Parathyroid adenoma (tissue), 2 donors: ENCODE measurements around the gene PTBP1.
"Not testable (repeated sequence)": the region's sequence is repeated elsewhere in the genome, so short reads cannot be mapped to it uniquely, and the experiment has no call there.

Experiments used
- H2AFZ ChIP-seq: fragments of 300-600 bp; sonication (generic); one replicate; pipeline ENCODE4 v1.7.0; 2017; ENCODE audit warnings: antibody characterized with exemption, mild to moderate bottlenecking
- H3K27ac ChIP-seq: fragments of 300-600 bp; sonication (generic); one replicate; pipeline ENCODE4 v1.7.0; 2017
- H3K27me3 ChIP-seq: fragments of 300-600 bp; sonication (generic); one replicate; pipeline ENCODE4 v1.7.0; 2017; ENCODE audit warnings: low read length; ENCODE audit not compliant: control insufficient read depth, insufficient read depth
- H3K36me3 ChIP-seq: fragments of 300-600 bp; sonication (generic); one replicate; pipeline ENCODE4 v1.7.0; 2017; ENCODE audit warnings: low read length; ENCODE audit not compliant: control insufficient read depth, insufficient read depth
- H3K4me1 ChIP-seq: fragments of 300-600 bp; sonication (generic); one replicate; pipeline ENCODE4 v1.7.0; 2017; ENCODE audit warnings: control low read depth
- H3K4me2 ChIP-seq: fragments of 300-600 bp; sonication (generic); one replicate; pipeline ENCODE4 v1.7.0; 2017; ENCODE audit warnings: low read length
- H3K4me3 ChIP-seq: fragments of 300-600 bp; sonication (generic); one replicate; pipeline ENCODE4 v1.7.0; 2017; ENCODE audit warnings: low read depth, low read length
- H3K79me2 ChIP-seq: fragments of 300-600 bp; sonication (generic); one replicate; pipeline ENCODE4 v1.7.0; 2017; ENCODE audit warnings: control low read depth
- H3K9ac ChIP-seq: fragments of 300-600 bp; sonication (generic); one replicate; pipeline ENCODE4 v1.7.0; 2017; ENCODE audit warnings: mild to moderate bottlenecking
- H3K9me3 ChIP-seq: fragments of 300-600 bp; sonication (generic); one replicate; pipeline ENCODE4 v1.7.0; 2017; ENCODE audit warnings: low read length; ENCODE audit not compliant: control insufficient read depth
- TF ChIP-seq, protein P1 (sequence below): fragments of 300-600 bp; sonication (generic); IDR thresholded peaks from one replicate; pipeline ENCODE4 v1.7.0; 2017; ENCODE audit warnings: antibody characterized with exemption, mild to moderate bottlenecking
- donor health status: primary hyperparathyroidism.

Gene PTBP1

DNA sequence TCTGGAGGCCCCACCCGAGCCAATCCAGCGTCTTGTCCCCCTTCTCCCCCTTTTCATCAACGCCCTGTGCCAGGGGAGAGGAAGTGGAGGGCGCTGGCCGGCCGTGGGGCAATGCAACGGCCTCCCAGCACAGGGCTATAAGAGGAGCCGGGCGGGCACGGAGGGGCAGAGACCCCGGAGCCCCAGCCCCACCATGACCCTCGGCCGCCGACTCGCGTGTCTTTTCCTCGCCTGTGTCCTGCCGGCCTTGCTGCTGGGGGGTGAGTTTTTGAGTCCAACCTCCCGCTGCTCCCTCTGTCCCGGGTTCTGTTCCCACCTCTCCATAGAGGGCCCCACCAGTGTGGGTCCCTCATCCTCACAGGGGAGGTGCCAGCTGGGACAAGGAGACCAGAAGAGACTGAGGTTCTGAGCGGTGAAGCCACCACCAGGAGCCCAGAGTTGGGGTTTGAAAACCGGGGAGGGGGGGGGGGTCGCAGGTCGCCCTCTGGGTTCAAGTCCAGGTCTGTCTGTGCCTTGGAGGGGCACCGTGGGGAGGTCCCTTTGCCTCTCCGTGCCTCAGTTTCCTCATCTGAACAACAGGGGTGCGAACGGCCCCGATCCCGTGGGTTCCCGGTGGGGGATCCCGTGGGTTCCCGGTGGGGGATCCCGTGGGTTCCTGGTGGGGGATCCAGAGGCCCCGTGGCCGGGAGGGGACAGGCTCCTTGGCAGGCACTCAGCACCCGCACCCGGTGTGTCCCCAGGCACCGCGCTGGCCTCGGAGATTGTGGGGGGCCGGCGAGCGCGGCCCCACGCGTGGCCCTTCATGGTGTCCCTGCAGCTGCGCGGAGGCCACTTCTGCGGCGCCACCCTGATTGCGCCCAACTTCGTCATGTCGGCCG, 55.1 kb downstream of the PTBP1 start, which contains the start of gene ELANE:
TSS of gene ELANE (plus strand) at position 168 of the 878 bp plus-strand sequence. CDS start at position 194, 26 bp downstream.
- TF ChIP-seq, protein P1, sequence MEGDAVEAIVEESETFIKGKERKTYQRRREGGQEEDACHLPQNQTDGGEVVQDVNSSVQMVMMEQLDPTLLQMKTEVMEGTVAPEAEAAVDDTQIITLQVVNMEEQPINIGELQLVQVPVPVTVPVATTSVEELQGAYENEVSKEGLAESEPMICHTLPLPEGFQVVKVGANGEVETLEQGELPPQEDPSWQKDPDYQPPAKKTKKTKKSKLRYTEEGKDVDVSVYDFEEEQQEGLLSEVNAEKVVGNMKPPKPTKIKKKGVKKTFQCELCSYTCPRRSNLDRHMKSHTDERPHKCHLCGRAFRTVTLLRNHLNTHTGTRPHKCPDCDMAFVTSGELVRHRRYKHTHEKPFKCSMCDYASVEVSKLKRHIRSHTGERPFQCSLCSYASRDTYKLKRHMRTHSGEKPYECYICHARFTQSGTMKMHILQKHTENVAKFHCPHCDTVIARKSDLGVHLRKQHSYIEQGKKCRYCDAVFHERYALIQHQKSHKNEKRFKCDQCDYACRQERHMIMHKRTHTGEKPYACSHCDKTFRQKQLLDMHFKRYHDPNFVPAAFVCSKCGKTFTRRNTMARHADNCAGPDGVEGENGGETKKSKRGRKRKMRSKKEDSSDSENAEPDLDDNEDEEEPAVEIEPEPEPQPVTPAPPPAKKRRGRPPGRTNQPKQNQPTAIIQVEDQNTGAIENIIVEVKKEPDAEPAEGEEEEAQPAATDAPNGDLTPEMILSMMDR, result no peak
- Histone ChIP-seq H3K27ac (peak within 1 kb of the TSS; percentile 30), H3K4me2 (no peak within 1 kb of the TSS), H3K4me1 (peaks cover 4% of the 10 kb centered on the region), H2AFZ (no peak within 1 kb of the TSS), H3K9ac (no peak within 1 kb of the TSS), H3K9me3 (no peaks in the 10 kb centered on the region), H3K79me2 (no peaks in the 10 kb centered on the region), H3K36me3 (no peaks in the 10 kb centered on the region), H3K4me3 (no peak within 1 kb of the TSS), H3K27me3 (no peaks in the 10 kb centered on the region)

DNA sequence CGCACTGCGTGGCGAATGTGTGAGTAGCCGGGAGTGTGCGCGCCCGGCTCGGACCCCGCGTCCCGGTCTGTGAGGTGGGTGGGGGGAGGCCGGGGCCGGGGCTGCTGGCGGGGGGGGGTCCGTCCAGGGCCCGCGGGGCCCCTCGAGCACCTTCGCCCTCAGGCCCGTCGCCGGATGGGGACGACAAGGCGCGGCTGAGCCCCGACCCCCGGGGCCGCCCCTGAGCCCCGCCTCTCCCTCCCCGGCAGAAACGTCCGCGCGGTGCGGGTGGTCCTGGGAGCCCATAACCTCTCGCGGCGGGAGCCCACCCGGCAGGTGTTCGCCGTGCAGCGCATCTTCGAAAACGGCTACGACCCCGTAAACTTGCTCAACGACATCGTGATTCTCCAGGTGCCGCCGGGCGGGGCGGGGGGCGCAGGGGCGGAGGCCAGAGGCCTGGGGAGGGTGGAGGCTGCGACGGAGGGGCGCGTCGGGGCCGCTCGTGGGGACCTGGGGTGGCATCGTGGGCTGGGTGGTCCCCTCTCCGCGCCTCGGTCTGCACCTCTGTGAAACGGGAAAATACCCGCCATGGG, 55.8 kb downstream of the PTBP1 start:
- Histone ChIP-seq H2AFZ (no peak overlapping the region), H3K79me2 (no peaks in the 10 kb centered on the region), H3K4me3 (no peak overlapping the region), H3K9me3 (no peaks in the 10 kb centered on the region), H3K9ac (no peak overlapping the region), H3K36me3 (no peaks in the 10 kb centered on the region), H3K27ac (no peak overlapping the region), H3K4me1 (peaks cover 4% of the 10 kb centered on the region), H3K4me2 (no peak overlapping the region), H3K27me3 (no peaks in the 10 kb centered on the region)
- TF ChIP-seq, protein P1, result no peak

DNA sequence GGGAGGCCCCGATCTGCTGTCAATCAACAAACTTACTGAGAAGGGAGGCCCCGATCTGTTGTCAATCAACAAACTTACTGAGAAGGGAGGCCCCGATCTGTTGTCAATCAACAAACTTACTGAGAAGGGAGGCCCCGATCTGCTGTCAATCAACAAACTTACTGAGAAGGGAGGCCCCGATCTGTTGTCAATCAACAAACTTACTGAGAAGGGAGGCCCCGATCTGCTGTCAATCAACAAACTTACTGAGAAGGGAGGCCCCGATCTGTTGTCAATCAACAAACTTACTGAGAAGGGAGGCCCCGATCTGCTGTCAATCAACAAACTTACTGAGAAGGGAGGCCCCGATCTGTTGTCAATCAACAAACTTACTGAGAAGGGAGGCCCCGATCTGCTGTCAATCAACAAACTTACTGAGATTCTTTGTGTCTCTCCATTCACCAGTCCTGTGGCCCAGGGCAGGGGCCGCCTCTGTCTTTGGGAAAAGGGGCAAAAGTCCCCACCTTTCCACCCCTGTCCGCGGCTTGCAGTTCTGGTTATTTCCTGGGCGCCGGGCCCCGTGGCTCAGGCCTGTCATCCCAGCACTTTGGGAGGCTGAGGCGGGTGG, 56.5 kb downstream of the PTBP1 start:
- H3K27ac ChIP-seq, H3K36me3 ChIP-seq, H3K27me3 ChIP-seq: not testable (repeated sequence)

DNA sequence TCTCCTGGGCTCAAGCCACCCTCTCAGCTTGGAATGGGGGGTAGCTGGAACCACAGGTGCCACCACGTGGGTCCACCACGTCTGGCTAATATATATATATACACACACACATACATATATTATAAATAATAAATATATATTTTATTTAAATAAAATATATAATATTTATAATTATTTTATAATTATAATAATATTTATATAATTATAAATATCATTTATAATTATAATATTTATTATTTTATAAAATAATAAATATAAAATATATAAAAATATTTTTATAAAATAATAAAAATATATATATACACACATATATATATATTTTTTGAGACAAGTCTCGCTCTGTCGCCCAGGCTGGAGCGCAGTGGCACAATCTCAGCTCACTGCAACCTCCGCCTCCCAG, 57.3 kb downstream of the PTBP1 start:
- Histone ChIP-seq H3K9ac (no peak overlapping the region), H3K27me3 (no peaks in the 10 kb centered on the region), H3K79me2 (no peaks in the 10 kb centered on the region), H3K4me2 (no peak overlapping the region), H3K4me3 (no peak overlapping the region), H2AFZ (no peak overlapping the region), H3K4me1 (peaks cover 4% of the 10 kb centered on the region), H3K9me3 (no peaks in the 10 kb centered on the region), H3K36me3 (no peaks in the 10 kb centered on the region), H3K27ac (no peak overlapping the region)
- TF ChIP-seq, protein P1, result no peak

More for the DNA sequence above, 56.5 kb downstream of the PTBP1 start:
- H3K79me2 ChIP-seq, H3K4me2 ChIP-seq, H3K4me1 ChIP-seq, H2AFZ ChIP-seq, H3K4me3 ChIP-seq, H3K9me3 ChIP-seq, H3K9ac ChIP-seq: not testable (repeated sequence)

DNA sequence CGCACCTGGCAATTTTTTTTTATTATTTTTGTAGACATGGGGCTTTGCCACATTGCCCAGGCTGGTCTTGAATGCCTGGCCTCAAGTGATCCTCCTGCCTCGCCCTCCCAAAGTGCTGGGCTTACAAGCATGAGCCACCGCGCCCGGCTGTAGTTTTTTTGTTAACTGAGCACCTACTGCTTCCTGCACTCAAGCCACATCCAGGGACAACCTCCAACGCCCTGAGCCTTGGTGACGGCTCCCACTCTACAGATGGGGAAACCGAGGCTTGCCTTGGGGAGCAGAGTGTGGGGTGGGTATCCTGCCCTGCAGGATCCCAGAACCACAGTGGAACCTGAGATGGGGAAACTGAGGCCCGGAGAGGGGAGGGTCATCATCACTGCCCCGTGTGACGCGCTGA, 57.9 kb downstream of the PTBP1 start:
- Histone ChIP-seq H3K4me3 (no peak overlapping the region), H3K4me1 (peaks cover 4% of the 10 kb centered on the region), H3K79me2 (no peaks in the 10 kb centered on the region), H3K27me3 (no peaks in the 10 kb centered on the region), H3K4me2 (no peak overlapping the region), H3K9me3 (no peaks in the 10 kb centered on the region), H3K9ac (no peak overlapping the region), H3K27ac (no peak overlapping the region), H3K36me3 (no peaks in the 10 kb centered on the region), H2AFZ (no peak overlapping the region)
- TF ChIP-seq, protein P1, result no peak
